ENCODE measurements around the gene RET. TPM values are rescaled to one million over a fixed set of nuclear protein-coding genes. Genes with fewer than 3 reads are reported as not detected.

RET gene
- total and polyA plus RNA-seq, 2 of the 13 experiments (the other 11 are each of a cell fraction or from before 2014, with no cell fraction given) = 0.02 TPM; not detected in 1

GRCh38 chr10:43049081-43049551 lies 27.8 kb upstream of the RET start (continued):
- TF ChIP-seq NFAT5 (CRISPR knock-in tag; IDR thresholded peaks at IDR 0.05) (no peak), ZNF275 (CRISPR knock-in tag; IDR thresholded peaks at IDR 0.05; ENCODE audit: borderline replicate concordance) (no peak), TFDP1 (CRISPR knock-in tag; IDR thresholded peaks at IDR 0.05; ENCODE audit: borderline replicate concordance) (no peak), PATZ1 (CRISPR knock-in tag; IDR thresholded peaks at IDR 0.05) (no peak), TOPORS (CRISPR knock-in tag; IDR thresholded peaks at IDR 0.05) (no peak), ZNF468 (CRISPR knock-in tag; IDR thresholded peaks at IDR 0.05) (no peak), CHD4 (IDR thresholded peaks at IDR 0.05; ENCODE audit: borderline replicate concordance, low read length) (no peak), MEF2D (CRISPR knock-in tag; IDR thresholded peaks at IDR 0.05) (no peak)

Measured in HepG2 (cell line).